ENCODE results near the gene DLGAP3.

Gene DLGAP3

DNA sequence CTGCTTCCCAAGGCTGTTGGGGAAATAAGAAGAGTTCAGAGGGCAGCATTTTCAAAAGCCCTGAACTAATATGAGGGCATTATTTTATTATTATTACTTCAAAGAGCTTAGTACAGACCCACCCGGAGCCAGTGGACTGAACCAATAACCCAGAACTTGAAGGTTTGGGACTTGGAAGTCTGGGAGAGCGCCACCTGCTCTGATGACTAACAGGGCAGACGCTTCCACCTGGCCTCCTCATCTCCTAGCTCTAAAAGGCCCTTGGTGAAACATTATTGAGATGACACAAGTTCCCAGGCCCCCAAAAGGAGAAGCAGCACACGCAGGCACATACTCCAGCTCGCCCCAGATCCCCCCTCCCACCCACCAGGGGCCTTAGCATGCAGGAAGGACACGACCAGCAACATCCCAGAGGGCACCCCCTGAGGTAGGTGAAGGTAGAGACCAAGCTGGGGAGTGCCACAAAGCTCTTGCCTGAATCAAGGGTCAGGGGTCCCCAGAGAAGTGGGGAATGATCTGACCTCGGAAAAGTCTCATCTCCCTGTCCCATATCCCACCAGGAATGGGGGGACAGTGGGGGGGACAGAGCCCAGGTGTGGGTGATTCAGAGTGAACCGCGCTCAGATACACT, 1.3 kb downstream of the DLGAP3 start:
- peak; percentile 7 for DNase-seq

DNA sequence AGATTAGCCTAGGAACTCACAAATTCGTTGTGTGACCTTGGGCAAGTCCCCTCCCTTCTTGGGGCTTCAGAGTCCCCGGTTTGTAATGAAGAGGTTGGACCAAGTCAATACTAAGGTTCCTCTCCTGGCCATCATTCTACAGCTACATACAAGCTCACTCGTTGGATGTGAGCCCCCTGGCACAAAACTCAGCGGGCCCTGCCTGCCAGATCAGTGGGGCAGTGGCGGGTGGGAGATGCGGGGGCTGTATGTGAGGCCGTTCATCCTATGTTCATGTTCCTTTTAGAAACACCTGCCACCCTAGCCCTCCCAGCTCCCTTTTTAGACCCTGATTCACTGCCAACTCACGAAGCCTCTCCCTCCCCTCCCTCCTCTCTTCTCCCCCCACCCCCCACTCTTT, 2.1 kb downstream of the DLGAP3 start:
- DNase-seq: no peak

DNA sequence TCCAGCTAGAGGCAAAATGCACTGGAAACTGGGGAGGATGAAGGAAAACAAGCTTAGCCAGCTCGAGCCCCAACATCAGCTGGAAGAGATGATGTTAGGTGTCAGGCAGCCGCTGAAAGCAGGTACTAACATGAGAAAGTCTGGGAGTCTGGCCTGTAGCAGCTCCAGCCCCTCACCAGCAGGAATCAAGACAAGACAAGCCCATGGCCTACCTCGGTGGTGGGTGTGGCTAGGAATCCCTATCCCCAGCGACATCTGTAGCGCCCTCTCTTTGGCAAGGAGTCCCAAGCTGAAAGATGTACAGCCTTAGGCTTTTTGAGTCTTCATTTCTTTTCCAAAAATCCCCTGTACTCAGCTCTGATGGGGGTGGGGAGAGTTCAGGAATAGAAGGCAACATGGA, 2.6 kb downstream of the DLGAP3 start:
- no peak for DNase-seq

DNA sequence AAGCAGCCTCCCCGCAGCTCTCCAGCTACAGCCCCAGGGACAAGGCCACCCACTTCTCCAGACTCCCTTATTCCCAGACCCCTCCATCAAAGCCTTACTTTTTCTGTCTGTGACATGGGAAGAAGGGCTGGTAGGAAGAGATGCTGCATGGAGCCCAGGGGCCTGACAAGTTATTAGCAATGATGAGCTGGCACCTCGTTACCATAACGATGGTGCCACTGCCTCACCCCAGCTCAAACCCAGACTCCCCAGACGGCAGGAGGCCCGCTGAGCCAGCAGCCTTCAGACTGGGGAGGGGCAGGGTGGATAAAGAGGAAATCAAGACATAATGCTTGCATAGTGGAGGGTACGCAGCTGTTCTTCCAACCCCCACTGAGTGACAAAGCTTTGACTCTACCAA, 3.3 kb downstream of the DLGAP3 start:
- no peak for DNase-seq

DNA sequence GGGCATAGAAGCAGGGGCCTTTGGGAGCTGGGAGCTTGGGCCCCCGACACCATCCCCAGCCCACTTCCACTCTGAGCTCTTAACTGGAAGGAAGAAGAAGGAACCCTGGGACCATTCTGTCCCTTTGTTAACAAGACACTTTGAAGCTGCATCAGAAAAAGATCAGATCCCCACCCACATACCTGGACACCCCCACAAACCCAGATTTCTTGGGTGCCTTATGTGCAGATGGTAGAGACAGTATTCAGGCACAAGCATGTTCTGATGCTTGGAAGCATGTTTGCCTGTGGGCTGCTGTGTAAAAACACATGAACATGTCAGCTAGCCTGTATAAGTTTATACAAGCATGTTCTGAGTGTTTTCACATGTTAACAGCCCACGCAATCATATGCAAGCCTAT, 3.7 kb downstream of the DLGAP3 start:
- DNase-seq: no peak

DNA sequence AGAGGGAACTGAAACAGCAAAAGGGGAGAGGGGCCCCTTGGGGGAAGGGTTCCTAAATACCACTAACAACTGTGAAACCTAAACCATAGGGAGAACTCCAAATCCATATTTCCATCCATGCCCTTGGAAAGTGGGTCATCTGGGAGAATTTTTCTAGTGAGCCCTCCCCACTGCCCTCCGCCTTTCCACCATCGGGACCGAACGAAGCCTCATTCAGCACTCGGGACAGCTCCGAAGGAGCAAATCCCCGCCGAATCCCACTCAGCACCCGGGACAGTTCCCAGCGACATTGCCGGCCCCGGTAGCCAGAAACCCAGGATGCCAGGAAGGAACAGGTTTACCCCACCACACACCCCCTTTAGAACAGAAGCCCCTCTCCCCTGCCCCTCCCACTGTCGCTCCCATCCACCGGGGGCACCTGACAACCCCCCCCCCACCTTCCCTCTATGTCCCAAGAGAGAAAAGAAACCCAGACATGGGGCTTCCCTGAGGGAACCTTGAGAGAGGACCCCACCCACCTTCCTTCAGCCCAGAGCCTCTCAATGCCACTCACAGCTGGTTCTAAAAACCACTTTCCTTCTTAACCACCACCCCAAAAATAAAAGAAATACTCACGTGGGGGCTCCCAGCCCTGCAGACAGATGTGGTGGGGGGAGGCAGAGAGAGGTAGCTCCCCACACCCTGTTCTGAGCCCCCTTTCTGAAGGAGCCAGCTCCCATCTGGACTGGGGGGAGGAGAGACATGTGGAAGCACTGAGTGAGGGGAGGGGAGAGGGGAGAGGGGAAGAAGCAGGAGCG, 4.5 kb downstream of the DLGAP3 start:
- no peak for DNase-seq

DNA sequence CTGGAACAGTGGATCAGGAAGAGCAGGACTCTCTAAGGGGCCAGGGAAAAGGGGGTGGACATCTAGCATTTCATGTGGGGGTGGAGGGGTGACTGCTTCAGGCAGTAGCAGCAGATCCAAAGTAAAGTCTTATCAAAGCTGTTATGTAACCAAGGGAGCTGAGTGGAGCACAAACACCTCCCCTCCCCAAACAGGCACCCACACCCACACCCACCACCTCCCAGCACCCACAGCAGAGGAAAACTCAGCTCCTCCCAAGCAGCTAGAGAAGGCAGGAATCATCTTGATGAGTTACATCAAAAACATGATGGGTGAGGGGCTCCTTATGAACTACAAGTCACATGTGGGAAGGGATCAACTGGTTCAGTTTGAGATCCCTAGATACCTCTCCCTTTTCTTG, 6.0 kb downstream of the DLGAP3 start:
- no peak for DNase-seq

DNA sequence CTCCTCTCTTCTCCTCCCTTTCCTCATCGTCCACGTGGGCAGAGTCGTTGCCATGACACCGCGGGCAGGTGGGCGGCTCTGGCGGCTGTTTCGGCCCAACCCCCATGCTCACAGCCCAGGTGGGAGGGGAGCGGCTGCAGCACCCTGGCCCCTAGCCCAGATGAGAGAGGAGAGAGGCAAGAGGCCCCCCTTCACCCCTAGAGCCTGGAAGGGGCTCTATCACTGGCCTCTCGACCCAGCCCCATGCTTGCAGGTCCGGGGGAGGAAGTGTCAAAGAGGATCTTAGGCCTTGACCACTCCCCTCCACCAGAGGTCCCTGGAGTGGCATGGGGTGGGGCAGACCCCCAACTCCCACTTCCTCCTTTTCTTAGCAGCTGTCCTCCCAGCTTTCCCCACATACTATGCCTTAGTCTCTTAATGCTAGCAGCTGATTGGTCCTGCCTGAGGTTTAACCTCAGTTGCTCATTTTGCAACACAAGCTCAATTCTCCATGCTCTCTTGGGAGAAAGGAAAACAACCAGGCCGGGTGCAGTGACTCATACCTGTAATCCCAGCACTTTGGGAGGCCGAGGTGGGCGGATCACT, 10.4 kb downstream of the DLGAP3 start:
- no peak for DNase-seq

DNA sequence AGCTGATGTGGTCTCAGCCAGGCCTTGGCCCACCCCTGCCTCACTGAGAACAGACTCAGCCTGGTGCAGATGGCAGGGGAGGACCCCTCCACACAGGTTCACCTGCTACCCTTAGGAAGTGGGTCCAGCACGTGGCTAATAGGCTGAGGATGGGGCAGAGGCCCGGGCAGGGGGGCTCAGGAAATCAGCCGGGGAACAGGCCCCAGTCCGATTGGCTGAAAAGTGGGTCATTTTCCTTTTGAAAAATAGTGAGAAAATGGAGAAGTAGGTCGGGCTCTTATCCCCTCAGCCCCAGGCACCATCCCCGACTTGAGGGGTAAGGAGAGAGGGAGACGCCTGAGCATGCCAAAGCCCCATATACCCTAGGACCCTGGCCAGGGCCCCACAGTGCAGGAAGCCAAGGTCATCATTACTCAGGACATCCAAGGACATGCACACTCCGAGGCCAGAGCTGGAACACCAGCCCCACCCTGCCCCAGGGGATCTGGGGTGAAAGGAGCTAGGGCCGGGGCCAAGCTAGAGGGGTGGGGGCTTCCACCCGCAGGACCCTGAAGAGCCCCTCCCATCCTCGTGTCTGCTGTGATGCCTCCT, 11.0 kb downstream of the DLGAP3 start:
- no peak for DNase-seq

DNA sequence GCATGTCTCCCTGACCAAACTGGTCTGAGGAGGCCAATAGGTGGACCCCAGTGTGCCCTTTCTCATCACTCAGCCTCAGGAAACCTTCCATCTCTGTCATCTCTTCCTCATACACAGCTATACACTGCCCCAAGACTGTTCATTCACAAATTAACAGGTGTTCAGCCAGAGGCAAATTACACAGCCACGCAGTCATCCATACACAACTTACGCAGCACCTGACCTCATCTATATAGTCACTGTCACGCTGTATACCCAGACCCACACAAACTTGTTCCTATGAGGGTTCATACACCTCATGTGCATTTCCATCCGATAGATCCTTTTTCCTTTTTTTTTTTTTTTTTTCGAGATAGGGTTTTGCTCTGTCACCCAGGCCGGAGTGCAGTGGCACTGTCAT, 12.4 kb downstream of the DLGAP3 start:
- DNase-seq: no peak

DNA sequence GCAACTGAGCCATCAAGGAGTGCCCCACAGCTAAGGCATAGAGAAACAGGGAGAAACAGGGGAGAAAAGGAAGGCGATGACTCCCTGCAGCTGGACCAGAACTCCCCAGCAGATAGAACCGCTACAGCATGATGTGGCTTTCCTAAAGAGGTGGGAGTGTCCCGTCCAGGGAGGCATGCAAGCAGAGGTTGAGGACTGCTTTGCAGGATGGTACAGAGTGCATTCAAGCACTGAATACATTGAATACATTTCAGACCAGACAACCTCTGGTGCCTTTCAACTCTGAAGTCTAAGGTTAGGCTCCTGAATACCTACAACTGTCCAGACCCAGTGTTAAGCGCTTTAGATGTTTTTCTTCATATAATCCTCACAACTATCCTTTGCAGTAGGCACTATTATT, 13.3 kb downstream of the DLGAP3 start:
- DNase-seq: no peak

DNA sequence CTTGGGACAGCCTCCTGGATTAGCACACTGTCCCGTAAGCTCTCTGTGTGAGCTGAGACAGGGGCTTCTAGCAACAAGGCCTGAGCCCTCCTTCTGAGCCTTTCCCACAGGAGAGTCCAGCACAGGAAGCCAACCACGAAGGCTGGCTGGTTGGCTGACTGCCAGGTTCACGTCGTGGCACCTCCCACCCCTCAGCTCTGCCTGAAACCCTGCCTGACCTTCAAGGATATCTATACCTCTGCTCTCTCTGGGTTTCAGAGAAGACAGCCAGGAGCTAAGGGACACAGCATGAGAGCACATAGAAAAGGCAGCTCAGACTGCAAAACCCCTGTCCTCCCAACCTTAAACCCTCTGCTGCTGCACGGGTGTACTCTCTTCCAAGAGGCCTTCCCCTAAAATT, 13.9 kb downstream of the DLGAP3 start:
- no peak for DNase-seq

DNA sequence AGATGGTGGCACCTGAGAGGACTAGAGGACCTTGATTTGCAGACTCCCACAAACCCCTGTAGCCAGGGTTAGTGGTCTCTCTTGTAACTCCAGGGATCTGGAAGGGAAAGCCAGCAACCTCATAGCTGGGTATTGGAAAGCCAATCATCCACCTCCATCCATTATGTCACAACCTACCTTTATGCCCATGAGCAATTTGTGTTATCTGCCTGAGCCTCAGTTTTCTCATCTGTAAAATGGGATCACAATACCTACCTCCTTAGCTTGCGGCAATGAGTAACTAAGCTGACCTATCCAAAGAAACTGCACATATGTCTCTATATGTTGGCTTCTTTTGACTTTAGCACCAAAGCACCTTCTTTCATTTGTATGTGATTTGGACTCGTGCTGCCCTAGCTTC, 14.5 kb downstream of the DLGAP3 start:
- no peak for DNase-seq

DNA sequence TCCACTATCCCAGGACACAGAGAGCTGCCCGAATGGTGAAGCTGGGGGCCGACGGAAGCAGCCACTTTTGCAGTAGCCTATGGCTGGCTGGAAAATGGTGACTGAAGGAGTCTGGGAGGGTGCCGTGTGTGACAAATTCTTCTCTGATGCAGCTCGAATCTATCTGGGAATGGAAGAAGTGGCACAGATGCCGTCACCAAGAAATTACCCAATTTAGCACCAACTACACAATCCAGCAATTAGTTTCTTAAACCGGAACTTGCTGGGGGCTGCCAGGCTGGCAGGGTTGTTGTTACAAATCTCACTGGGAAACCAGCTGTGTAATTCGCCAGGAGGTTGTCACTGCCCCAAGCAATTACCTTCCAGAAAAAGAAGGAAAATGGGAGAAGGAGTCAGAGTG, 18.0 kb downstream of the DLGAP3 start:
- DNase-seq: no peak

DNA sequence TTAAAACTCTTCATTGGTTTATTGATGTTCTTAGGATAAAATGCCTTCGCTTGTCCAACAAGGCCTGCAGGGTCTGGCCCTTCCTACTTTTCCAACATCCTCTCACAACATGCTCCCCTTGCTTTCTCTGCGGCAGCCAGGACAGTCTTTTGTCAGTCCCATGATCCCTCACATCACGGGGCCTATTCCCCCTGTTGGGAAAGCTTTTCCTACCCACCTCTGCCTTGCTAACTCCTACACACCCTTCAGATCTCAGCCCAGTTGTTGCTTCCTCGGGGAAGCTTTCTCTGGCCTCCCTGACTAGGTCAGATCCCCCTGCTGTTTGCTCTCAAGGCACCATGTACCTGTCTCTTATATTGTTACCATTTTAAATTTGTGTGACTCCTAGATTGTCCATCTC, 19.0 kb downstream of the DLGAP3 start:
- no peak for DNase-seq

DNA sequence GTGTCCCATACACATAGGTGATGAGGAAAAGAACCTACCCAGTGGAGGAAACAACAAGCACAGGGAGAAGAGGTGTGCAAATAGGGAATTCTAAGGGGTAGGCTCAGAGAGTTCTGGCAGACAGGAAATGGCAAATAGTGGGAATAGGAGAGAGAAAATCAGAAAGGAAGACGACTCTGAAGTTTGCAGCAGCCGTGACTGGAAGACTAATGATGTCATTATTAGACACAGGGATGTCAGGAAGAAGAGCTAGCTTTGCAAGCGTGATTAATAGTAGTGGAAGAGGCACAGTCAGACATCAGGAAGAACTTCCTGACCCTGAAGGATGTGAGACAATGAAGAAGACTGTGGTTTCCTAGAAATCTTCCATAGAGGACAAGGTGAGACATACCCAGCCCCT, 21.1 kb downstream of the DLGAP3 start:
- DNase-seq: no peak

DNA sequence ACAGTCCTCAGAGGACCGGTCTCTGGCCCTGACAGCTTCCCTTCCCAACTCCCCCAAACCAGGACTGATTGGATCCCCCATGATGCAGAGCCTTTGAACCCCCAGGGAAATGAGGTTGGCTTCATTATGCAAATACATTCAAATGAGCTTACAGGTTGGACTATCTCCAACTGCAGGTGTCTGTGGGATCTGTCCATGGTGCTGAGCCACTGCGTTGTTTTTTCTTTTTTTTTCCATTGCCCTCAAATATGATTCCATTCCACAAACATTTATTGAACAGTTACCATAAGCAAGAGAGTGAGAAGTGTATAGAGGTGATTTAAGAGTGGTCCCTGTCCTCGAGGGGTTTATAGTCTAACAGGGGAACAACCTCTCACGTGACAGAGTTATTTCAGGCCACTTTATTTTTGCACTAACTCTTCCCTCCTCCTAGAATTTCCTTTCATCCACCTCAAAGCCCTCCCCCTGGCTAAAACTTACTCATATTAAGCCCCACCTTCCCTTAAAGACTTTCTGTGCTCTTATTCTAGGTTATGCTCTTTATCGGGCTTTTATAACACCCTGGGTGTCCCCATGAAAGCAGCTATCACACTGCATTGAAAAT, 21.9 kb downstream of the DLGAP3 start:
- DNase-seq: no peak

DNA sequence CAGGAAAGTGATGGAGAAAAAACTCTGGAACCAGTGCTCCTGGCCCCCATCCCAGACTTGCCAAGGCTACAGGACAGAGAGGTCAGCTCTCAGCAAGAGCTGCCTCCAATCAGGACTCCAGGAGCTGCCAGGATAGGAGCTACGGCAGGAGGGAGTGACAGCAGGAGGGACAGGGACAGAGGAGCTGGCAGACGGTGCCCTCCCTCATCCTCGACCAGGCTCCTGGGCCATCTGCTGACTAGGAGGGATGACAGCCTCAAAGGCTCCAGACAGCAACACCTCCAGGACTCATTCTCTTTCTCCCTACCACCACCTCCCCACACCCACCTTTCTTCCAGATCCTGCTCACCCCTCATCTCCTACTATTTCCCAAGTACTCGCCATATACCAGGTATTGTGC, 22.7 kb downstream of the DLGAP3 start:
- DNase-seq: no peak

DNA sequence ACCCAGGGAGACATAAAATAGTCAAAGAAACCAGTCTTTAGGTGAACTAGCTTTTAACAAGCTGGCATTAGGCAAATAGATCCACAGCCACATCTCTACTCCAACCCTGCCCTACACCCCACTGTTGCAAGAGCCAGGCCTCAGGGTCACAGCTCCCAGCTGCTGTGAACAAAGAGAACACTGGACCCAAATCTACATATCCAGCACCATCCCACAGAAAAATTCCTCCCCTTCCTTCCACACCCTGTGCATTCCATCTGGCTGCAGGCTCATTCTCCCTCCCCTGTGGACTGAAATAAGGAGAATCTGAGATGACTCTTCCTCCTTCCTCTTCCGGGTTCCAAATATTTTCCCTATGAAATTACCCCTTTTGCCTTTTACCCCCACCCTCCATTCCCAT, 23.2 kb downstream of the DLGAP3 start:
- no peak for DNase-seq

DNA sequence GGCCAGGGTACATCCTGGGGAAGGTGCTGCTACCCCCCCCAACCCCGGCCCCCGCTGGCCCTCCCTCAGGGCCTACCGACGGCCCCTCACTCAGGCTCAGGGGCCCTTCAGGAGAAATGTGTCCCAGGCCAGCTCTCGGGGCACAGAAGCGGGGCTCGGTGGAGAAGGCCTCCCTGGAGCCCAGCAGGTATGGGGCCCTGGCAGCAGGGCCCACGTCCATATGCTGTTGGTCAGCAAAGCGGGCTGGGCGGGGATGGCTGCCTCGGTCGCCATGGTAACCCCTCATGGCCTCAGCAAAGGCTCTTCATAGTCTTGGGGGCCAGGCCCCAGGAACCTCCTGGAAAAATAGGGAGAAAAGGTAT, 24.4 kb downstream of the DLGAP3 start:
- DNase-seq: no peak

DNA sequence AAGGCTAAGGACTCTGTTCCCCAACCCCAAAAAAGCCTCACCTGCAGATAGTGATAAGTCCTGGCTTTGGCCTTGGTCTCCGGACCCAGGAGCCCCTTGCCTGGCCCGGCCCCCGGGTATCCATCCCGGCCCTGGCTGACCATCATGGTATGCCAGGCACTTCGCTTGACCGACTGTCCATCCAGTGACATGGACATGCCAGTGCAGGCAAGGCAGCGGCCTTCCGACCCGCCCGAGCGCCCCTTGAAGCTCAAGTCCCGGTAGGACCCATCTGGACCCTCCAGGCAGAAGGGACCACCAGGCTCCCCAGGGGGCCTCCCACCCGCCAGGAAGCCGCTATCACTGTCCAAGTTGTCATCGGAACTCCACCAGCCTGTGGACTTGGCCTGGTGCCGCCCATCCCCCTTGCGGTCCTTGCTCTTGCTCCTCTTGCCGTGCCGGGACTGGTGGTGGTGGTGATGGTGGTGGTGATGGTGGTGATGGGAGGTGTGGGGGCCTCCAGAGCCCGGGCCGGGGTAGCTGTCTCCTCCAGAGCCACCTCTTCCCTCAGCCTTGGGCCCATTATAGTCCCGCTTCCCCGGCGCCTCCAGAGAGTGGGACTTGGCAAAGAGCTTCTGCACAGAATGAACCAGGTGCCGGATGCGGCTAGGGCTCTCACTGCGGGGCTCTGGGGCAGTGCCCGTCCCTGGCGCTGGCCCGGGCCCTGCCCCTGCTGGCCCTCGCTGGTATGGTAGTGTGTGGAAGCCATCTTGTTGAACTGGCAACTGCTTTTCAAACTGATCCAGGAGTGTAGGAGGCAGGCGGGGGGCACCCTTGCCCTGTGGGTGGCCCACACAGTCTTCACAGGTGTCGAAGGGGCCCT, 25.0 kb downstream of the DLGAP3 start:
- DNase-seq: no peak

DNA sequence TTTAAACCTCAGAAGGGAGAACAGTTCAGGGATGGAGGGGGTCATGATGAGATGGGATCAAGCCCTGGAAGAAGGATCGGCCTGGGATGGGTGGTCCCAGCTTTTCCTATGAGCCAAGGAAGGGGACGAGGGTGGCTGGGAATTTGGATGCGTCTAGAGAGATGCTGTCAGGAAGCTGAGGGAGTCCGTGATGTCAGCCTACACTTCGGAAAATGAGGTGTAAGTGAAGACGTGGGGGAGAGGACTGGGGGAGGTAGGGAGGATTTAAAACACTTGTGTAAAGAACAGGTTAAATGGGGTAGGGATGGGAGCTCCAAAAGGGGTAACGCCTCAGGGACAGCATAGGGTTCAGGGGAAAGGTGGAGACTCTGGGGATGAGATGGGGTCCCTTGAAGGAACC, 27.5 kb downstream of the DLGAP3 start:
- DNase-seq: no peak
